Measurements from ENCODE around the gene RNF112.
"Not testable (repeated sequence)": the region's sequence is repeated elsewhere in the genome, so short reads cannot be mapped to it uniquely, and the experiment has no call there.

Gene RNF112

GRCh38 chr17:19456016-19456927, 45.2 kb downstream of the RNF112 start:
- DNase-seq: no peak

- no peak for DNase-seq
Observed at GRCh38 chr17:19457046-19457445, 46.0 kb downstream of the RNF112 start.

- DNase-seq: no peak
Observed at GRCh38 chr17:19457830-19458271, 46.8 kb downstream of the RNF112 start.

GRCh38 chr17:19458481-19458880, 47.4 kb downstream of the RNF112 start:
- not testable (repeated sequence) for DNase-seq

- DNase-seq: not testable (repeated sequence)
Observed at GRCh38 chr17:19459018-19459655, 48.1 kb downstream of the RNF112 start.

- no peak for DNase-seq
Observed at GRCh38 chr17:19460700-19461099, 49.7 kb downstream of the RNF112 start.

- no peak for DNase-seq
Observed at GRCh38 chr17:19461116-19461515, 50.1 kb downstream of the RNF112 start.

- DNase-seq: no peak
Observed at GRCh38 chr17:19461681-19462080, 50.6 kb downstream of the RNF112 start.

- DNase-seq: not testable (repeated sequence)
Observed at GRCh38 chr17:19462456-19463035, 51.5 kb downstream of the RNF112 start.

- no peak for DNase-seq
Observed at GRCh38 chr17:19464031-19465026, 53.3 kb downstream of the RNF112 start.
